HEK293T (cell line): ENCODE data around the gene PRPSAP2.

ENCODE experiments used
- ARNT ChIP-seq: fragments of 450-650 bp; IDR thresholded peaks from 2 replicates; pipeline ENCODE4 v1.6.1; 2017; ENCODE audit warnings: mild to moderate bottlenecking
- BHLHE40 ChIP-seq: fragments of 450-650 bp; IDR thresholded peaks from 2 replicates; pipeline ENCODE4 v1.6.1; 2016; ENCODE audit warnings: mild to moderate bottlenecking, moderate library complexity, borderline replicate concordance
- ELF4 ChIP-seq: fragments of 450-650 bp; IDR thresholded peaks from 2 replicates; pipeline ENCODE4 v1.6.1; 2017; ENCODE audit warnings: antibody characterized with exemption
- FOXA1 ChIP-seq: fragments of 450-650 bp; IDR thresholded peaks from 2 replicates; pipeline ENCODE4 v1.6.1; 2016; ENCODE audit warnings: mild to moderate bottlenecking
- FOXK2 ChIP-seq: fragments of 450-650 bp; IDR thresholded peaks from 2 replicates; pipeline ENCODE4 v1.6.1; 2016; ENCODE audit warnings: mild to moderate bottlenecking
- FOXM1 ChIP-seq: fragments of 450-650 bp; IDR thresholded peaks from 2 replicates; pipeline ENCODE4 v1.6.1; 2017; ENCODE audit warnings: mild to moderate bottlenecking, borderline replicate concordance
- HDGF ChIP-seq: fragments of 450-650 bp; IDR thresholded peaks from 2 replicates; pipeline ENCODE4 v1.6.1; 2017; ENCODE audit warnings: antibody characterized with exemption, borderline replicate concordance
- L3MBTL2 ChIP-seq: fragments of 450-650 bp; conservative IDR thresholded peaks from 2 replicates; pipeline ENCODE4 v1.6.1; 2016; ENCODE audit warnings: mild to moderate bottlenecking
- NFRKB ChIP-seq: fragments of 450-650 bp; IDR thresholded peaks from 2 replicates; pipeline ENCODE4 v1.6.1; 2016; ENCODE audit warnings: mild to moderate bottlenecking, moderate library complexity
- SP1 ChIP-seq: fragments of 450-650 bp; IDR thresholded peaks from 2 replicates; pipeline ENCODE4 v1.6.1; 2017
- SUZ12 ChIP-seq: fragments of 450-650 bp; IDR thresholded peaks from 2 replicates; pipeline ENCODE4 v1.6.1; 2016; ENCODE audit warnings: mild to moderate bottlenecking
- TARDBP ChIP-seq: fragments of 450-650 bp; IDR thresholded peaks from 2 replicates; pipeline ENCODE4 v1.6.1; 2016
- ZNF384 ChIP-seq: fragments of 450-650 bp; IDR thresholded peaks from 2 replicates; pipeline ENCODE4 v1.6.1; 2016

DNA sequence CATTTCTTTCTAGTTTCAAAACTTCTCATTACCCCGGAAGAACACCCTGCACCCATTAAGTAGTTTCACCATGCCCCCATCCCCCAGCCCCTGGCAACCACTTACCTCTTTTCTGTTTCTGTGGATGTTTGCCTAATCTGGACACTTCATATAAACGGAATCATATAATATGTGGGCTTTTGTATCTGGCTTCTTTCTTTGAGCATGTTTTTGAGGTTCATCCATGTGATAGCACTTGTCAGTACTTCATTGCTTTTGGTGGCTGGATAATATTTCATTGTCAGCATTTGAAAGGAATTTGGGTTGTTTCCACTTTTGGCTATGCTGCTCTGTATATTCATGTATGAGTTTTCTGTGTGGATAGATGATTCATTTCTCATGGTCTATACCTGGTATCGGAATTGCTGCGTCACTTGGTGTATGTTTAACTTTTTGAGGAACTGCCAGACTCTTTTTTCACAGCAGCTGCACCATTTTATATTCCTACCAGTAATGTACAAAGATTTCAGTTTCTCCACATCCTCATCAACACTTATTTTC is 64.1 kb downstream of the PRPSAP2 start:
- TF ChIP-seq TARDBP (no peak), ZNF384 (no peak), BHLHE40 (no peak), FOXK2 (no peak), FOXA1 (no peak), L3MBTL2 (no peak), HDGF (no peak), SUZ12 (no peak), SP1 (no peak), ARNT (no peak), NFRKB (no peak), ELF4 (no peak), FOXM1 (no peak)
